Smooth muscle cell (in vitro differentiated cells): ENCODE data around the gene SHCBP1. TPM values are rescaled to one million over a fixed set of nuclear protein-coding genes. Genes with fewer than 3 reads are reported as not detected.
A peak's percentile ranks its signal among the peaks of the same experiment; 100 is the strongest.

Experiments
- DNase-seq: peaks from one replicate; lab custom pipeline; 2025; ENCODE audit not compliant: unreplicated experiment; lab: John Stamatoyannopoulos, UW
- H2AFZ ChIP-seq: fragments of 200-600 bp; sonication (generic); 2 replicates; pipeline ENCODE4 v1.6.0; 2016; ENCODE audit warnings: antibody characterized with exemption, low read depth, mild to moderate bottlenecking
- H3F3A ChIP-seq: fragments of 200-600 bp; sonication (generic); 2 replicates; pipeline ENCODE4 v1.6.0; 2017; ENCODE audit warnings: antibody characterized with exemption, low read depth
- H3K27ac ChIP-seq: fragments of 200-600 bp; sonication (generic); 2 replicates; pipeline ENCODE4 v1.5.1; 2016; ENCODE audit warnings: low read depth, mild to moderate bottlenecking
- H3K27me3 ChIP-seq: fragments of 200-600 bp; sonication (generic); 2 replicates; pipeline ENCODE4 v1.6.1; 2016; ENCODE audit warnings: low read depth, mild to moderate bottlenecking
- H3K36me3 ChIP-seq: fragments of 200-600 bp; sonication (generic); 2 replicates; pipeline ENCODE4 v1.5.1; 2016; ENCODE audit warnings: low read depth
- H3K4me1 ChIP-seq: fragments of 200-600 bp; sonication (generic); 2 replicates; pipeline ENCODE4 v1.5.1; 2016; ENCODE audit warnings: low read depth
- H3K4me2 ChIP-seq: fragments of 200-600 bp; sonication (generic); 2 replicates; pipeline ENCODE4 v1.6.0; 2016; ENCODE audit warnings: mild to moderate bottlenecking
- H3K4me3 ChIP-seq: fragments of 200-600 bp; sonication (generic); 2 replicates; pipeline ENCODE4 v1.5.1; 2016; ENCODE audit warnings: mild to moderate bottlenecking
- H3K79me2 ChIP-seq: fragments of 200-600 bp; sonication (generic); 2 replicates; pipeline ENCODE4 v1.6.0; 2016; ENCODE audit warnings: low read depth, mild to moderate bottlenecking
- H3K9ac ChIP-seq: fragments of 200-600 bp; sonication (generic); 2 replicates; pipeline ENCODE4 v1.6.0; 2016; ENCODE audit warnings: low read depth
- H3K9me3 ChIP-seq: fragments of 200-600 bp; sonication (generic); replicated peaks from 2 replicates; pipeline ENCODE4 v1.5.1; 2016; ENCODE audit warnings: low read depth
- H4K20me1 ChIP-seq: fragments of 200-600 bp; sonication (generic); 2 replicates; pipeline ENCODE4 v1.6.0; 2016; ENCODE audit warnings: low read depth
- CTCF ChIP-seq: fragments of 200-600 bp; sonication (generic); IDR thresholded peaks from 2 replicates; pipeline ENCODE4 v1.5.1; 2017; ENCODE audit warnings: borderline replicate concordance, mild to moderate bottlenecking, antibody characterized with exemption; ENCODE audit not compliant: insufficient read depth, poor library complexity, severe bottlenecking
- WGBS: methylation state at CpG from one replicate; pipeline ENCODE4 v1.1.7; 2016; ENCODE audit warnings: low lambda C conversion rate; 5-methylcytosine and 5-hydroxymethylcytosine counted together
- polyA plus RNA-seq: library from polyadenylated mRNA; unstranded; fragments of >200 nt; fragmentation: Nextera tagmentation; extraction: Ambion mirVana; gene quantifications from 2 replicates; pipeline ENCODE4 v1.2.1, GENCODE V29; 2016
- total RNA-seq: library from RNA; depleted of rRNA; stranded (reverse); fragments of >200 nt; gene quantifications from 2 replicates; pipeline ENCODE4 v1.2.3, GENCODE V29; 2014

Gene SHCBP1
- total and polyA plus RNA-seq, 2 experiments from 2014 or later = 5.4 to 7.9 TPM

- H3K4me2 ChIP-seq = no peak overlapping the region
- H3F3A ChIP-seq = no peaks in the 10 kb centered on the region
- no peaks in the 10 kb centered on the region for H3K79me2 ChIP-seq
- H3K4me1 ChIP-seq = no peaks in the 10 kb centered on the region
- H3K9me3 ChIP-seq = no peaks in the 10 kb centered on the region
- no peak for TF ChIP-seq CTCF
- no peak overlapping the region for H3K27ac ChIP-seq
- no peaks in the 10 kb centered on the region for H3K36me3 ChIP-seq
- DNase-seq = no peak
- WGBS = 56% methylated on average over 2 of the region's 2 CpGs
- H3K4me3 ChIP-seq = no peak overlapping the region
- no peaks in the 10 kb centered on the region for H3K27me3 ChIP-seq
- H3K9ac ChIP-seq = no peak overlapping the region
- no peaks in the 10 kb centered on the region for H4K20me1 ChIP-seq
- H2AFZ ChIP-seq = no peak overlapping the region
Measured at GRCh38 chr16:46613352-46613751, 7.8 kb downstream of the SHCBP1 start.

- no peak overlapping the region for H3K4me2 ChIP-seq
- H3K9ac ChIP-seq = no peak overlapping the region
- H3K9me3 ChIP-seq = no peaks in the 10 kb centered on the region
- H3K36me3 ChIP-seq = no peaks in the 10 kb centered on the region
- no peak for TF ChIP-seq CTCF
- DNase-seq = no peak
- no peaks in the 10 kb centered on the region for H3K79me2 ChIP-seq
- no peak overlapping the region for H2AFZ ChIP-seq
- no peaks in the 10 kb centered on the region for H3K27me3 ChIP-seq
- no peaks in the 10 kb centered on the region for H3K4me1 ChIP-seq
- H3F3A ChIP-seq = no peaks in the 10 kb centered on the region
- H4K20me1 ChIP-seq = no peaks in the 10 kb centered on the region
- 91% methylated on average over 3 of the region's 3 CpGs for WGBS
- H3K4me3 ChIP-seq = no peak overlapping the region
- no peak overlapping the region for H3K27ac ChIP-seq
Measured at GRCh38 chr16:46612121-46612520, 9.1 kb downstream of the SHCBP1 start.

GRCh38 chr16:46607529-46607928 is 13.7 kb downstream of the SHCBP1 start:
- Histone ChIP-seq H3K79me2 (no peaks in the 10 kb centered on the region), H3K9me3 (no peaks in the 10 kb centered on the region), H2AFZ (no peak overlapping the region), H3K4me2 (no peak overlapping the region), H3K36me3 (no peaks in the 10 kb centered on the region), H3K27me3 (no peaks in the 10 kb centered on the region), H3K4me3 (no peak overlapping the region), H4K20me1 (no peaks in the 10 kb centered on the region), H3K27ac (no peak overlapping the region), H3K9ac (no peak overlapping the region), H3F3A (no peaks in the 10 kb centered on the region), H3K4me1 (no peaks in the 10 kb centered on the region)
- WGBS = 79% methylated on average over 1 of the region's 1 CpG
- TF ChIP-seq CTCF = peak; percentile 51
- DNase-seq = no peak

- no peaks in the 10 kb centered on the region for H3K36me3 ChIP-seq
Measured at GRCh38 chr16:46606231-46606630, 14.9 kb downstream of the SHCBP1 start.

More at GRCh38 chr16:46606231-46606630, 14.9 kb downstream of the SHCBP1 start:
- no peaks in the 10 kb centered on the region for H3F3A ChIP-seq
- H3K9ac ChIP-seq = no peak overlapping the region
- H3K9me3 ChIP-seq = no peaks in the 10 kb centered on the region
- no peak overlapping the region for H3K4me3 ChIP-seq
- H3K27me3 ChIP-seq = no peaks in the 10 kb centered on the region
- no peak overlapping the region for H3K4me2 ChIP-seq
- no peak overlapping the region for H3K27ac ChIP-seq
- no peaks in the 10 kb centered on the region for H3K79me2 ChIP-seq
- TF ChIP-seq CTCF = no peak
- DNase-seq = no peak
- 86% methylated on average over 5 of the region's 5 CpGs for WGBS
- H3K4me1 ChIP-seq = no peaks in the 10 kb centered on the region
- no peak overlapping the region for H2AFZ ChIP-seq
- no peaks in the 10 kb centered on the region for H4K20me1 ChIP-seq
